GM18951 (cell line): ENCODE results near the gene MCCC1.
"Not testable (repeated sequence)": the region's sequence is repeated elsewhere in the genome, so short reads cannot be mapped to it uniquely, and the experiment has no call there.

Source experiments
- POLR2A ChIP-seq: IDR thresholded peaks from 4 replicates; pipeline ENCODE4 v1.6.1; 2011; ENCODE audit warnings: mild to moderate bottlenecking; ENCODE audit not compliant: insufficient read length, insufficient read depth; ENCODE audit errors: extremely low read depth
- in situ Hi-C: fragments of 300-500 bp; cut with MboI; formaldehyde crosslinking; loops from one replicate; pipeline ENCODE4 v1.12.0; 2022; ENCODE audit warnings: low sequenced_read_pairs, mixed read lengths, inconsistent platforms; ENCODE audit not compliant: unreplicated experiment

The MCCC1 gene

DNA sequence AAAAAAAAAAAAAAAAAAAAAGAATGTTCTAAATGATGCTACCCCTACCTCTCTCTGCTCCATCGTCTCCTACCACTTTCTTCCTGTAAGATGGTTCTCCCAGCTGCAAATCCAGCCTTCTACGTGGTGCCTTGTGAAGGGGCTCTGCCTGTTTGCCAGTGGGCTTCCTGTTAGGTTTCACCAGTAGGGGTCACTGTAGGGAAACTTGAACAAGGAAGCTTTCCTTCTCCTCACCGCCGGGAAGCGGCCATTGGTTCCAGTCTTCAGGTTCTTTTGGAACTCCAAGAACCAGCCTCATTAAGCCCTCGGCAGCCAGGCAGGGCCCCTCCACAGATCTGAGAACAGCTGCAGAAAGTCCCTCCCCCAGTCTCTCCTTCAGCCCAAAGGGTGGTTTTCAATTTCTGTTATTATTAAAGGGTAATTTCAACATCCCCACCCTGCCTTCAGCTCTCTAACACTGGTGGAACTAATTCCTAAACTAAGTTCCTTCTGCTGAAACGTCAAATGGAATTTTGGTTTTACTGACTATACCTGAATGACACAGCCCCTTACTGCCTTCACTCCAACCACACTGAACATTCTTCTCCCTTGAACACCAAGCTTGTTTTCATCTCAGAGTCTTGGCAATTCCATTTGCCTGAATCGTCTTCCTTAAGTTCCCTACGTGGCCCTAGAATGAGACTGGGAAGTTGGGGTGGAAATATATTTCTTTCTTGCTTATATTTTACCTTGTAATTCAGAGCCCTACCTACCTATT is 13.5 kb downstream of the MCCC1 start:
- TF ChIP-seq POLR2A, result no peak
- in situ Hi-C loops, result no loop called here

DNA sequence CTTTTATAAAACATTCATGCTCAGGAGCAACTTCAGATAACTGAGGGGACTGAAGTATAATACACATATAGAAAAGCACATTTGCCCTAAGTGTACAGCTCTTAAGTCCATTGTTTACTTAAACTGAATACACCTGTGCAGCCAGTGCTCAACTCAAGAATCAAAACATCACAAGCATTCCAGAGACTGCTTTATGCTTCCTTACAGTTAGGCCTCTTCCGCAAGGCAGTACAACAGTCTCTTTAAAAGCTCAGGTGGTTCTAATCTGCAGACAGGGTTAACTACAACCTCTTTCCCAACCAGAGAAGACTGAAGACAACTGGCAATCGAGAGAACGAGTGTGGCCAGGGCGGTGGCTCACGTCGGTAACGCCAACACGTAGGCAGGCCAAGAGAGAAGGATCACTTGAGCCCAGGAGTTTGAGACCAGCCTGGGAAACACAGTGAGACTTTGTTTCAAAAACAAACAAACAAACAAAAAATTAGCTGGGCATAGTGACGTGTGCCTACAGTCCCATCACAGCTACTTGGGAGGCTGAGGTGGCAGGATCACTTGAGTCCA is 16.9 kb downstream of the MCCC1 start:
- no peak for TF ChIP-seq POLR2A
- in situ Hi-C loops, result no loop called here

DNA sequence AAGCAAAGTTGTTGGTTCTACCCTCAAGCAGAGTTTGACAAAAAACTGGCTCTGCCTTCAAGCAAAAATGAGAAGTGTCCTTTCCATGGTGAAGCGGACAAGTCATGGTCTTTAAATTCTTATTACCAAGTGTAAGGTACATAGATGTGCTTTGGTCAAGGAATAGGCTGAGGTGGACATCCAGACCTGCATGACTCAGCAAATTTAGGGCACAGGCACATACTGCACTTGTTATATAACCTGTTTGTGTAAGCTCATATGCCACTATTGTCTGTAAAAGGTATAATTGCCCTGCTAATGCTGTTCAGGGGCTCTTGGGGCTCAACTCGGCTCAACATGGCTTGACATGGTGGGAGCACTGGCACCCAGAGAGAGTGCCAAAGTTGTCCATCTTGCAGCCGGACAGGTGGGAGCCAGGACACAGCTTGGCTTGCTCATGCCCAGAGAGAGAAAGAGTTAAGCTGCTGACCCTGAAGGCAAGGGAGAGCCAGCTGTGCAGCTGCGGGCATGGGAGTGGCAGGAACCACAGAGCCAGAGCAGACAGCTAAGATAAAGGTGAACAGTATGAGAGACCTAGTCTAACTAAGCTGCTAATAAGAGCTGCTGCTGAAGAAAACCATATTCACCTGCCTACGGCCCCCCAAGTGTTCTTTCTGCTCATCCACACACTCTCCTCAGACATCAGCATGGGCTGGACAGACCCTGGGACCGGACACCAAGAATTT is 17.7 kb downstream of the MCCC1 start:
- TF ChIP-seq POLR2A, result no peak
- in situ Hi-C loops, result no loop called here

DNA sequence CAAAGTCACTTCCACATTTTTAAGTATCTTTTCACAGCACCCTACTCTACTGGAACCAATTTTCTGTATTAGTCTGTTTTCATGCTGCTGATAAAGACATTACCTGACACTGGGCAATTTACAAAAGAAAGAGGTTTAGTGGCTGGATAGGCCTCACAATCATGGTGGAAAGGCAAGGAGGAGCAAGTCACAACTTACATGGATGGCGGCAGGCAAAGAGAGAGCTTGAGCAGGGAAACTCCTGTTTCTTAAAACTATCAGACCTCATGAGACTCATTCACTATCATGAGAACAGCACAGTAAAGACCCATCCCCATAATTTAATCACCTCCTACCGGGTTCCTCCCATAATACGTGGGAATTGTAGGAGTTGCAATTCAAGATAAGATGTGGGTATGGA is 18.7 kb downstream of the MCCC1 start:
- no peak for TF ChIP-seq POLR2A
- in situ Hi-C loops, result no loop called here

DNA sequence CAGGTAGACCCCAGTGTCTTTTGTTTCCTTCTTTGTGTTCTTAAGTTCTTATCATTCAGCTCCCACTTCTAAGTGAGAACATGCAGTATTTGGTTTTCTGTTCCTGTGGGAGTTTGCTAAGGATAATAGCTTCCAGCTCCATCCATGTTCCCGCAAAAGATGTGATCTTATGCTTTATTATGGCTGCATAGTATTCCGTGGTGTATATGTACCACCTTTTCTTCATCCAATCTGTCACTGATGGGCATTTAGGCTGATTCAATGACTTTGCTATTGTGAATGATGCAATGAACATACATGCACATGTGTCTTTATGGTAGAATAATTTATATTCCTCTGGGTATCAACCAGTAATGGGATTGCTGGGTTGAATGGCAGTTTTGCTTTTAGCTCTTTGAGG is 24.4 kb downstream of the MCCC1 start:
- no peak for TF ChIP-seq POLR2A
- in situ Hi-C loops, result no loop called here

DNA sequence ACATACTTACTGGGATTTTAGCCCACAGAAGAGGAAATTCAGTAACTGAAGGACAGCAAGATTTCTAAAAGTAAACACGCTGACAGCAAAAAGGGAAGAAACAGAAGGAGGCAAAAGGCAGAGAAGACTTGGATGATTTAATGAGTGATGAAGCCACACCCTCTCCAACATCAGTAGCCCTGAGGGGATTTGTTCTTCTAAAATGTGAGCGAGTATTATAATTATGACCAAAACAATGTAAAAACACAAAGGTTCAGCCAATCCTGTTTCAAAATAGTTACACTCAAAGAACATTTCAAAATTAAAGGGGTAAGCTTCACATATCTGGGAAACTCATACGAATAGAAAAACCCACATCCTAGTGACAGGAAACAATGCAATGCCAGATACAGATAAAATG is 25.0 kb downstream of the MCCC1 start:
- in situ Hi-C loops, result no loop called here
- no peak for TF ChIP-seq POLR2A

DNA sequence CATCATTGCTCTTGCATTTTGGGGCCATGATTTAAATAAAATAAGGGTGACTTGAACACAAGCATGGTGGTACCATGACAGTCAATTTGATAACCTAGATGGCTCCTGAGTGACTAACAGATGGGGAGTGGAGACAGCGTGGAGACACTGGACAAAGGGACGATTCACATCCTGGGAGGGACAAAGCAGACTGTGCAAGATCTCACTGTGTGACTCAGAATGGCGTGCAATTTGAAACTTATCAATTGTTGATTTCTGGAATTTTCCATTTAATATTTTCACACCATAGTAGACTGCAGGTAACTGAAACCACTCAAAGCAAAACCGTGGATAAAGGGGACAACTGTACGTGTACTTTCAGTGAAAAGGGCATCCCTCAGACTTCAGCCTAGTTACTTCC is 25.5 kb downstream of the MCCC1 start:
- TF ChIP-seq POLR2A, result no peak
- in situ Hi-C loops, result no loop called here

DNA sequence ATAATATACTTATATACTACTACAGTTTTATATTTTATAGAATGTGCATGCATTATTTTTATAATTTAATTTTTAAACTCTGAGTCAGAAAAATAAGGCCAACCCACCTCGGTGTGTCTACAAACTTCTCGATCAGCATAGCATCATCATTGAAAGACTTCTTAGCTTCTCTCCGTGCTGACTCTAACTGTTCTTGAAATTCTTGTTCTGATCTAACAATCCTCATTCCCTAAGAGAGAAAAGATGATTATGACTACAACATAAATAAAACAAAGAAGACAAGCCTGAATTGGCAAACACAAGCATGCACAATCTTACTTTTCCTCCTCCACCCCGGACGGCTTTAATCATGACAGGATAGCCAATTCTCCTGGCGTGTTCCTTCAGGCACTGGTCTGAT is 28.4 kb downstream of the MCCC1 start:
- TF ChIP-seq POLR2A, result no peak
- in situ Hi-C loops, result no loop called here

DNA sequence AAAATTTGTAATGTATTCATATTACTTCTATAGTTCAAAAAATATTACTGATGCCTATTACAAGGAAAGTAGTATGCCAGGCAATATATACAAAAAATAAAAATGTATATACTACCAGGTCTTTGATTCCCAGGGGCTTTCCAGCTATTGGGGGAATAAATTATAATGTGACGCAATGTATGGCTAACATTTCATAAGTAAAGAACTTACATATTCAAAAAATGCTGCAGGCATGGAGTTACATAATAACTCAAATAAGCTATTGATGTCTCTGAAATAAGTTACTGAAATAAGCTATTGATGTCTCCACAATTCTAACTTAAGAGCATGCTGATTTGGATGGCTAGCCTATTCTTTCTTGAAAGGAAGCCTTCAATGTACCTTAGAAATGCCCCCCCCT is 30.2 kb downstream of the MCCC1 start:
- no peak for TF ChIP-seq POLR2A
- in situ Hi-C loops, result no loop called here

DNA sequence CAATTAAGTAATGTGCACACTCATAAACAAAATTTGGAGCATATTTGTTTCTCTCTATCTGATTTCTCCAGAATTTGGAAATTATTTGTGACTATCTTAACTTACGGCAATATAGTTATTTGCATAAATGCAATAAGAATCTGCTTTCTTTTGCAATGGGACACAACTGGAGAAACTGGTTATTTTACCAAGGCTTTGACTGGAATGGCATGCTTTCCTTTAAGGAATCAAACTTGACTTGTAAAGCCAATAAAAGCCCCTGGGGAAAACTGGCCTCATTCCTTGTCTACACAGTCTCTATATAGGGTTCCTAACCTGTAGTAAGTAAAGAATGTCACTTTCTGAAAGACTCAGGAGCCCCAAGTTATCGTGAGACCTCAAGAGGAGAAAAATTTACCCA is 32.4 kb downstream of the MCCC1 start:
- in situ Hi-C loops, result not testable (repeated sequence)

DNA sequence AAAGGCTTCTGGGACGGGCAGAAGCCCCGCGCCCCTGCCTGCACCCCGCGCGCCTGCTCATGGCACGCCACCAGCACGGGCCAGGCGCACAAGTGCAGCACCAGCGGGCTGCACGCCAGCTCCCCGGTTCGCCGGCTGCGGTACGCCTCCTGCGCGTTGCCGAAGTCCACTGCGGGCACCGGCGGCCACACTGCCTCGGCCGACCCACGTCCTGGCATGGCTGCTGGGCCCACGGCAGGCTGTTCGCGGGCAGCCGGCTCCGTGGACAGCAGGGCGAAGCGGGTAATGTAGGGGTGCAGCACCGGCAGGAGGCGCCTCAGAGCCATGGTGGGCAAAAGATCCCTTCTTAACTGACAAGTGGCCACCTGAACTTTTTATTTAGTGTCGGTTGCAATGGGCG is 34.8 kb downstream of the MCCC1 start:
- TF ChIP-seq POLR2A, result no peak
- in situ Hi-C loops, result no loop called here

DNA sequence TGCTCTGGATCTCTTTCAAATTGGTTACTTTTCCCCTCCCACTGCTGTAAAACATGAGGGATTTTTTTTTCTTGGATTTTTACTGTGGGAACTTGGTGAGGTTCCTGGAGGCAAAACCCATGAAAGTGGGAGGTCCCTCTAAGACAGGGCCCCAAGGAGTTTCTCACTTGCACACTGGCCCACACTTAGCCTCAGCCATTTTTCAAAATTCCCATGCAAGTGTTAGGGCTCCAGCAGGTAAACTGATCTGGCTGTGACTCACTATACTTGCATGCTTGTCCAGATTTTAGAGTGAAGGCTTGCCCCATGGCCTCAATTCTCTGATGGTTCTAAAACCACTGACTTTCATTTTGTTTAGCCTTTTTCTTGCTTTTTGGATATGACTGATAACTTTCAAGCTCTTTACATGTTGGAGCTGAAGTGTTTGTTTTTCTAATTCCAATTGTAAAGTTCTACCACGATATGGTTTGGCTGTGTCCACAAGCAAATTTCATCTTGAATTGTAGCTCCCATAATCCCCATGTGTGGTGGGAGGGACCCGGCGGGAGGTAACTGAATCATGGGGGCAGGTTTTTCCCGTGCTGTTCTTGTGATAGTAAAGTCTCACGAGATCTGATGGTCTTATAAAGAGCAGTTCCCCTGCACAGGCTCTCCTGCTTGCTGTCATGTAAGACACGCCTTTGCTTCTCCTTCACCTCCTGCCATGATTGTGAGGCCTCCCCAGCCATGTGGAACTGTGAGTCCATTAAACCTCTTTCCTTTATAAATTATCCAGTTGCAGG is 37.7 kb downstream of the MCCC1 start:
- in situ Hi-C loops, result no loop called here
- no peak for TF ChIP-seq POLR2A

DNA sequence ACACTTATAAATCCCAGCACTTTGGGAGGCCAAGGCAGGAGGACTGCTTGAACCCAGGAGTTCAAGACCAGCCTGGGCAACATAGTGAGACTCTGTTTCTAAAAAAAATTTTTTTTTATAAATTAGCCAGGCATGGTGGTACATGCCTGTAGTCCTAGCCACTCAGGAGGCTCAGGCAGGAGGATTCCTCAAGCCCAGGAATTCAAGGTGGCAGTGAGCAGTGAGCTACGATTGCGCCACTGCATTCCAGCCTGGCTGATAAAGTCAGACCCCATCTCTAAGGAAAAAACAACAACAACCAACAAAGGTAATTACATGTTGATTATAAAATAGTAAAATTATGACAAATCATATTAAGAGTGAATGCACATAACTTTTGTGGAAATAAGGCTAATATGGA is 40.9 kb downstream of the MCCC1 start:
- no peak for TF ChIP-seq POLR2A
- in situ Hi-C loops, result no loop called here

DNA sequence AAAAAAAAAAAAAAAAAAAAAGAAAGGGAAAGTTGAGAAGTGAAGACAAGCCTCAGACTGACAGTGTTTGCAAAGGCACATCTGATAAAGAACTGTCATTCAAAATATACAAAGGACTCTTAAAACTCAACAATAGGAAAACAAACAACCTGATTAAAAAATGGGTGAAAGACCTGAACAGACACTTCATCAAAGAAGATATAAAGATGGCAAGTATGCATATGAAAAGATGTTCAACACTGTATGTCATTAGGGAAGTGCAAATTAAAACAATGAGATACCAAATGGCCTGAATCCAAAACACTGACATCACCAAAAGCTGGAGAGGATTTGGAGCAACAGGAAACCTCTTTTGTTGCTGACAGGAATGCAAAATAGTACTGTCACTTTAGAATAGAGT is 48.6 kb downstream of the MCCC1 start:
- no peak for TF ChIP-seq POLR2A

DNA sequence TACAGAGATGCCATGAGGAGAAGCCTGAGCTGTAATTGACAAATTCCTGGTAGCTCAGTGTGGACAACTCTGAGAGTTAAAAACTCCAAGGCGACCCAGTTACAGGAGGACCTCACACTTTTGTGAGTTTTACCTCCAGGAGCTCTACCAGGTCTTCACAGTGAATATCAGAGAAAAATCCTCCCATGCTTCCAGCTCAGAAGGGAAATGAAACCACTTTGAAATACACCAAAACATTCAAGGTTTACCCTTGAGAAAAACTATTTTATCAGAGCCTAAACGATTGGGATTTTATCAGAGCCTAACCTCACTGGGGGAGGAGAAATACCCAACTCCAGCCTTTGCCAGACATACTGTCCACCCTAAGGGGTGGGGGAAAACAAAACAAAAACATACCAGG is 52.4 kb downstream of the MCCC1 start:
- in situ Hi-C loops, result no loop called here
- TF ChIP-seq POLR2A, result no peak

More for the DNA sequence above, 48.6 kb downstream of the MCCC1 start:
- in situ Hi-C loops, result no loop called here
